Epithelial cell of prostate (primary cell): ENCODE data around the gene WWOX.

Experiments
- DNase-seq: peaks from one replicate; pipeline ENCODE4 v3.0.0-alpha.2; 2011; ENCODE audit warnings: low read depth, low spot score
- H3K27ac ChIP-seq: fragments of 450-650 bp; 2 replicates; pipeline ENCODE4 v1.5.1; 2017; ENCODE audit warnings: mild to moderate bottlenecking

WWOX gene

GRCh38 chr16:78920621-78921020 lies 821.2 kb downstream of the WWOX start:
- no peak for DNase-seq
- no peak overlapping the region for H3K27ac ChIP-seq

- no peak overlapping the region for H3K27ac ChIP-seq
- no peak for DNase-seq
These were observed 825.8 kb downstream of the WWOX start for GRCh38 chr16:78925083-78925767.

- H3K27ac ChIP-seq, result no peak overlapping the region
- no peak for DNase-seq
These were observed 827.3 kb downstream of the WWOX start for GRCh38 chr16:78926723-78927210.

- no peak overlapping the region for H3K27ac ChIP-seq
- no peak for DNase-seq
These were observed 828.3 kb downstream of the WWOX start for GRCh38 chr16:78927766-78928165.

- no peak for DNase-seq
- no peak overlapping the region for H3K27ac ChIP-seq
These were observed 830.4 kb downstream of the WWOX start for GRCh38 chr16:78929841-78930240.

- H3K27ac ChIP-seq, result no peak overlapping the region
- DNase-seq, result no peak
These were observed 831.1 kb downstream of the WWOX start for GRCh38 chr16:78930561-78930960.

GRCh38 chr16:78931267-78931666 lies 831.8 kb downstream of the WWOX start:
- no peak overlapping the region for H3K27ac ChIP-seq
- DNase-seq, result no peak

- no peak overlapping the region for H3K27ac ChIP-seq
- DNase-seq, result no peak
These were observed 832.2 kb downstream of the WWOX start for GRCh38 chr16:78931678-78932077.

- no peak overlapping the region for H3K27ac ChIP-seq
- no peak for DNase-seq
These were observed 833.0 kb downstream of the WWOX start for GRCh38 chr16:78932355-78932943.

- no peak for DNase-seq
- H3K27ac ChIP-seq, result no peak overlapping the region
These were observed 836.6 kb downstream of the WWOX start for GRCh38 chr16:78936060-78936459.

- no peak for DNase-seq
- H3K27ac ChIP-seq, result no peak overlapping the region
These were observed 840.1 kb downstream of the WWOX start for GRCh38 chr16:78939597-78939996.

- DNase-seq, result no peak
These were observed 843.3 kb downstream of the WWOX start for GRCh38 chr16:78942625-78943245.

GRCh38 chr16:78945336-78945735 lies 845.9 kb downstream of the WWOX start:
- no peak overlapping the region for H3K27ac ChIP-seq
- DNase-seq, result no peak

More at GRCh38 chr16:78942625-78943245, 843.3 kb downstream of the WWOX start:
- H3K27ac ChIP-seq, result no peak overlapping the region

- no peak overlapping the region for H3K27ac ChIP-seq
- DNase-seq, result no peak
These were observed 847.1 kb downstream of the WWOX start for GRCh38 chr16:78946556-78946955.

GRCh38 chr16:78950768-78951167 lies 851.3 kb downstream of the WWOX start:
- DNase-seq, result no peak
- no peak overlapping the region for H3K27ac ChIP-seq

GRCh38 chr16:78952630-78953029 lies 853.2 kb downstream of the WWOX start:
- peak; percentile 43 for DNase-seq
- no peak overlapping the region for H3K27ac ChIP-seq

- no peak for DNase-seq
- H3K27ac ChIP-seq, result no peak overlapping the region
These were observed 854.1 kb downstream of the WWOX start for GRCh38 chr16:78953526-78953925.

GRCh38 chr16:78955206-78955605 lies 855.8 kb downstream of the WWOX start:
- DNase-seq, result no peak
- no peak overlapping the region for H3K27ac ChIP-seq

GRCh38 chr16:78956859-78957258 lies 857.4 kb downstream of the WWOX start:
- no peak overlapping the region for H3K27ac ChIP-seq

GRCh38 chr16:78957317-78958100 lies 858.1 kb downstream of the WWOX start:
- DNase-seq, result no peak

More at GRCh38 chr16:78956859-78957258, 857.4 kb downstream of the WWOX start:
- no peak for DNase-seq

GRCh38 chr16:78961464-78961863 lies 862.0 kb downstream of the WWOX start:
- no peak for DNase-seq
- H3K27ac ChIP-seq, result no peak overlapping the region

More at GRCh38 chr16:78957317-78958100, 858.1 kb downstream of the WWOX start:
- H3K27ac ChIP-seq, result peak overlapping the region; percentile 11
